ENCODE data around the gene A2ML1. TPM values are rescaled to one million over a fixed set of nuclear protein-coding genes. Genes with fewer than 3 reads are reported as not detected.

The A2ML1 gene
- total and polyA plus RNA-seq, 3 donors from 2014 or later = 20.0 to 81.1 (median 47.6) TPM

DNA sequence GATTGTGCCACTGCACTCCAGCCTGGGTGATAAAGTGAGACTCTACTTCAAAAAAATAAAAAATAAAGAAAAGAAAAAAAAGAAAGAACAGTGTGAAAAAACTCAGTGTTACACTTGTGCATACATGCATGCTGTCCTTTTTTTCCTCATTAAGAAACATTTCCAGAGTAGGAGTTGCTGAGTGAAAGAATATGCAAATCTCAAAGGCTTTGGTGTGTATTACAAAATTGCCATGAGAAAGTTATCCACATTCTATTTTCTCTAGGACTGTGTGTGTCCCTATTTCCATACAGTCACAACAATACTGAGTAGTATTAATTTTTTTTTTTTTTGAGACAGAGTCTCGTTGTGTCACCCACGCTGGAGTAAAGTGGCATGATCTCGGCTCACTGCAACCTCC, 830 bp upstream of the A2ML1 start:
- intact Hi-C loops (cut with DNase I; ENCODE audit: low total_unique reads) = no loop called here

DNA sequence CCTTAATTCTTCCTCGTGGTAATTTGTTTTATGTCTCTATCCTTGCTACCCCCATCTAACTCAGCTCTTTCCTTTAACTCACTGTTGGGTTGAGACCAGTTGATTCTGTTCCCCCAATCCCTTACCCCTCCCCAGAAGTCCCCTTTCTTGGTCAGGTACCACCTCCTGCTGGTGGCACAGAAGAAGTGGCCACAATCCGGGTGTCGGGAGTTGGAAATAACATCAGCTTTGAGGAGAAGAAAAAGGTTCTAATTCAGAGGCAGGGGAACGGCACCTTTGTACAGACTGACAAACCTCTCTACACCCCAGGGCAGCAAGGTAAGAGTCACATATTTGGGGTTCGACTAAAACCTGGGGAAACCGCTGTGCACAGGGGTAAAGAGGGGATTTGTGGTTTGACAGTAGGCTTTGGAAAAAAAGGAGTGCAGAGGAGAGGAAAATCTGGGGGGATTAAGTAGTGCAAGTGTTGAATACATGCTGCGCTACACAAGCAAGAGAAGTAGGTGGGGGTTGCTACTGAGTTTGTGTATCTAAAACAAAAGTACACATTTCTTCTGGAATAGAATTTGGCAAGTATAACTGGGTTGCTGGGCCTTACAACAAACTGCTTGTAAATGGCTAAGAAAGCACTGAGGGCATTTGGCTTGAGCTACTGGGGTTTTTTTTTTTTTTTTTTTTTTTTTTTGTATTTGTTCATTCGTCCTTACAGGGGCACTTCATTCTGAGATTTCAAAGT, 1.3 kb downstream of the A2ML1 start:
- Histone ChIP-seq H3K4me1 (peaks cover 12% of the 10 kb centered on the region), H3K27me3 (no peaks in the 10 kb centered on the region), H3K36me3 (ENCODE audit: low read depth, missing control alignments) (no peaks in the 10 kb centered on the region), H3K4me3 (no peak overlapping the region), H3K27ac (peak overlapping the region; percentile 80 to 81), H3K9me3 (no peaks in the 10 kb centered on the region)
- intact Hi-C loops (cut with DNase I; ENCODE audit: low total_unique reads) = no loop called here
- TF ChIP-seq POLR2A (IDR thresholded peaks at IDR 0.05) = no peak
- TF ChIP-seq, protein P1, sequence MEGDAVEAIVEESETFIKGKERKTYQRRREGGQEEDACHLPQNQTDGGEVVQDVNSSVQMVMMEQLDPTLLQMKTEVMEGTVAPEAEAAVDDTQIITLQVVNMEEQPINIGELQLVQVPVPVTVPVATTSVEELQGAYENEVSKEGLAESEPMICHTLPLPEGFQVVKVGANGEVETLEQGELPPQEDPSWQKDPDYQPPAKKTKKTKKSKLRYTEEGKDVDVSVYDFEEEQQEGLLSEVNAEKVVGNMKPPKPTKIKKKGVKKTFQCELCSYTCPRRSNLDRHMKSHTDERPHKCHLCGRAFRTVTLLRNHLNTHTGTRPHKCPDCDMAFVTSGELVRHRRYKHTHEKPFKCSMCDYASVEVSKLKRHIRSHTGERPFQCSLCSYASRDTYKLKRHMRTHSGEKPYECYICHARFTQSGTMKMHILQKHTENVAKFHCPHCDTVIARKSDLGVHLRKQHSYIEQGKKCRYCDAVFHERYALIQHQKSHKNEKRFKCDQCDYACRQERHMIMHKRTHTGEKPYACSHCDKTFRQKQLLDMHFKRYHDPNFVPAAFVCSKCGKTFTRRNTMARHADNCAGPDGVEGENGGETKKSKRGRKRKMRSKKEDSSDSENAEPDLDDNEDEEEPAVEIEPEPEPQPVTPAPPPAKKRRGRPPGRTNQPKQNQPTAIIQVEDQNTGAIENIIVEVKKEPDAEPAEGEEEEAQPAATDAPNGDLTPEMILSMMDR (IDR thresholded peaks at IDR 0.05) = peak; percentile 69 to 73 (median 69)
- WGBS, 2 donors = 42 to 49% methylated on average over 8 of the region's 8 CpGs
- peak; percentile 64 for DNase-seq

More for the DNA sequence above, 830 bp upstream of the A2ML1 start:
- H3K27ac ChIP-seq = no peak overlapping the region
- no peak for DNase-seq
- no peaks in the 10 kb centered on the region for H3K9me3 ChIP-seq
- H3K27me3 ChIP-seq = no peaks in the 10 kb centered on the region
- 75 to 88% methylated on average over 3 of the region's 3 CpGs for WGBS, 2 donors
- H3K4me1 ChIP-seq = peaks cover 12% of the 10 kb centered on the region
- no peaks in the 10 kb centered on the region for H3K36me3 ChIP-seq (ENCODE audit: low read depth, missing control alignments)
- no peak overlapping the region for H3K4me3 ChIP-seq
- TF ChIP-seq, protein P1 (IDR thresholded peaks at IDR 0.05) = no peak
- no peak for TF ChIP-seq POLR2A (IDR thresholded peaks at IDR 0.05)

DNA sequence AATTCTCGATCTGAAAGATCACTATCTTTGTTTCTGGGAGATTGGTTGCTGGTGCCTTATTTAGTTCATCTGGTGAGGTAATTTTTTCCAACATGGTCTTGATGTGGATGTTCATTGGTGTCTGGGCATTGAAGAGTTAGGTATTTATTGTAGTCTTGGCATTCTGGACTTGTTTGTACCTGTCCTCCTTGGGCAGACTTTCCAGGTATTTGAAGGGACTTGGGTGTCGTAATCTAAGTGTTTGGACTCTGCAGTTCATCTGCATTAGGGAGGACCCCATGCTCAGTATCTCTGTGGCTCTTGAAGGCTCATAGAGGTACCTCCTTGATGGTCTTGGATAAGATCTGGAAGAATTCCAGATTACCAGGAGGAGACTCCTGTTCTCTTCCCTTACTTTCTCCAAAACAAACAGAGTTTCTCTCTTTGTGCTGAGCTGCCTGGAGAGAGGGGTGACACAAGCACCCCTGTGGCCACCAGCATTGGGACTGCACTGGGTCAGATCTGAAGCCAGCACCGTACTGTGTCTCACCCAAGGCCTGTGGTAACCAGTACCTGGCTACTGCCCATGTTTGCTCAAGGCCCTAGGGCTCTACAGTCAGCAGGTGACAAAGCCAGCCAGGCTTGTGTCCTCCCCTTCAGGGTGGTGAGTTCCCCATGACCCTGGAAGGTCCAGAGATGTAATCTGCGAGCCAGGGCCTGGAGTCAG, 5.3 kb downstream of the A2ML1 start:
- TF ChIP-seq, protein P1 (IDR thresholded peaks at IDR 0.05) = no peak
- no peak for TF ChIP-seq POLR2A (IDR thresholded peaks at IDR 0.05)
- Histone ChIP-seq H3K4me1 (peaks cover 11% of the 10 kb centered on the region), H3K27ac (no peak overlapping the region), H3K36me3 (ENCODE audit: low read depth, missing control alignments) (no peaks in the 10 kb centered on the region), H3K9me3 (no peaks in the 10 kb centered on the region), H3K27me3 (no peaks in the 10 kb centered on the region), H3K4me3 (no peak overlapping the region)
- DNase-seq = no peak
- intact Hi-C loops (cut with DNase I; ENCODE audit: low total_unique reads) = no loop called here
- 71 to 91% methylated on average over 3 to 4 of the region's 4 CpGs for WGBS, 2 donors

DNA sequence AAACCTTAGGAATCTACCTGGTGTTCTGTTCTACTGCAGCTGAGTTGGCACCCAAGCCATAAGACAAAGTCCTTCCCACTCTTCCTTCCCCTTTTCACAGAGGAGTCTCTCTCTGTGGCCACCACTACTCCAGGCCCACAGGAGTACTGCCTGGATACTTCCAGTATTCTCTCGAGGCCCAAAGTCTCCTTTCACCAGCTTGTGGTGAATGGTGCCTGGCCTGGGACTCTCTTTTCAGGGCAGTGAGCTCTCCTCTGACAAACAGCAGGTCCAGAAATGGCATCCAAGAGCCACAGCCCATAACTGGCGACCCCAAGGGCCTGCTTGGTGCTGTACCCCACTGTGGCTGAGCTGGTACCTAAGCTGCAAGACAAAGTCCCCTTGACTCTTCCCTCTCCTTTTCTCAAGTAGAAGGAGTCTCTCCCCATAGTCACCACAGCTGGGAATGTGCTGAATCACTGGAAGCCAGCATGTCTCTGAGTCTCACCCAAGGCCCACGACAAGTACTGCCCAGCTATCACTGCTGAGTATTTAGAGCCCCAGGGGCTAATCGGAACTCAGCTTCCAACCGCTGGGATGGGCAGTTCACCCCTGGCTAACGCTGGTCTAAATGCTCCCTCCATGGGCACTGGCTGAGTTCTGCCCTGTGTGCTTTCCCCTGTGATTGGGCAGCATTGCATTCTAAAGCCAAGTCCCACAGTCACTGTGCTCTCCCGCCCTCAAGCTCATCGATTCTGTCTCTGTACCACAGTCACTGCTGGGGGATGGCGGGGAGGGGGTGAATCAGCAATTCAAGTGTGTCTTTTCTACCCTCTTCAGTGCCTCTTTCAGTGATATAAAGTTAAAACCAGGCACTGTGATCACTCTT, 6.1 kb downstream of the A2ML1 start:
- Histone ChIP-seq H3K9me3 (no peaks in the 10 kb centered on the region), H3K36me3 (ENCODE audit: low read depth, missing control alignments) (no peaks in the 10 kb centered on the region), H3K27me3 (no peaks in the 10 kb centered on the region), H3K27ac (no peak overlapping the region), H3K4me1 (peaks cover 3% of the 10 kb centered on the region), H3K4me3 (no peak overlapping the region)
- no peak for DNase-seq
- 68 to 79% methylated on average over 5 to 9 of the region's 9 CpGs for WGBS, 2 donors
- intact Hi-C loops (cut with DNase I; ENCODE audit: low total_unique reads) = no loop called here
- TF ChIP-seq, protein P1 (IDR thresholded peaks at IDR 0.05) = no peak
- no peak for TF ChIP-seq POLR2A (IDR thresholded peaks at IDR 0.05)
